Activated naive CD8-positive, alpha-beta T cell treated with anti-CD3 and anti-CD28 coated beads, Interleukin-2, amount 10 ng/mL, durations not matched to agents 7 days and 5 days (primary cell): ENCODE measurements around the gene SRRM2. TPM values are rescaled to one million over a fixed set of nuclear protein-coding genes. Genes with fewer than 3 reads are reported as not detected.

Experiments used
- ATAC-seq: fragments of 150-1000 bp; cut with Tn5 transposase; one replicate; pipeline ENCODE4 v1.10.0; 2021; ENCODE audit warnings: low read depth, moderate library complexity
- POLR2A ChIA-PET: fragments of 350-600 bp; sonication (Branson Sonifier 250); formaldehyde crosslinking; loops from one replicate; lab custom pipeline; 2021; ENCODE audit warnings: antibody characterized with exemption; lab: Charles Lee
- DNase-seq: peaks from one replicate; pipeline ENCODE4 v3.0.0; 2021
- H3K27ac Mint-ChIP-seq: one replicate; pipeline ENCODE4 v1.8.0; 2022; ENCODE audit warnings: mild to moderate bottlenecking, mixed read lengths
- H3K27me3 Mint-ChIP-seq: one replicate; pipeline ENCODE4 v1.8.0; 2022; ENCODE audit warnings: mild to moderate bottlenecking, moderate library complexity, mixed read lengths
- H3K36me3 Mint-ChIP-seq: one replicate; pipeline ENCODE4 v1.8.0; 2021; ENCODE audit warnings: mild to moderate bottlenecking, mixed read lengths
- H3K4me1 Mint-ChIP-seq: one replicate; pipeline ENCODE4 v1.8.0; 2021; ENCODE audit warnings: mixed read lengths
- H3K4me3 Mint-ChIP-seq: one replicate; pipeline ENCODE4 v1.8.0; 2022; ENCODE audit warnings: mild to moderate bottlenecking, moderate library complexity, mixed read lengths
- H3K9me3 Mint-ChIP-seq: one replicate; pipeline ENCODE4 v1.8.0; 2021; ENCODE audit warnings: mixed read lengths
- total RNA-seq, 2 experiments: library from RNA; stranded (reverse); gene quantifications; one replicate each; pipeline ENCODE4 v1.2.3, GENCODE V29; 2021

Gene SRRM2
- total RNA-seq, 2 experiments from 2014 or later, result 740 to 773 TPM

GRCh38 chr16:2749476-2749875 is 3.0 kb upstream of the SRRM2 start:
- peaks cover 34% of the 10 kb centered on the region for H3K4me1 Mint-ChIP-seq
- DNase-seq, result no peak
- peaks cover 13% of the 10 kb centered on the region for H3K36me3 Mint-ChIP-seq
- POLR2A ChIA-PET, result no interaction called here
- peaks cover 3% of the 10 kb centered on the region for H3K27me3 Mint-ChIP-seq
- ATAC-seq, result no peak
- H3K27ac Mint-ChIP-seq, result peak overlapping the region; percentile 68
- H3K4me3 Mint-ChIP-seq, result peak overlapping the region; percentile 25
- H3K9me3 Mint-ChIP-seq, result no peaks in the 10 kb centered on the region

- peak; percentile 41 for DNase-seq
- Mint-ChIP-seq H3K27me3 (no peaks in the 10 kb centered on the region), H3K27ac (peak overlapping the region; percentile 97), H3K36me3 (peaks cover 14% of the 10 kb centered on the region), H3K4me1 (peaks cover 37% of the 10 kb centered on the region), H3K9me3 (no peaks in the 10 kb centered on the region), H3K4me3 (peak overlapping the region; percentile 91)
- POLR2A ChIA-PET, result no interaction called here
- ATAC-seq, result no peak
Observed at GRCh38 chr16:2749936-2750335, 2.5 kb upstream of the SRRM2 start.

GRCh38 chr16:2751577-2752034 is 832 bp upstream of the SRRM2 start:
- POLR2A ChIA-PET, result interaction anchor here (1.1 to 3.8 kb wide), 2 partner anchors 25 to 161 kb away, joined by 3 to 52 read pairs; partner anchors contain the start of gene ELOB
- H3K36me3 Mint-ChIP-seq, result peaks cover 26% of the 10 kb centered on the region
- no peaks in the 10 kb centered on the region for H3K27me3 Mint-ChIP-seq
- peak overlapping the region; percentile 91 for H3K4me3 Mint-ChIP-seq
- peak overlapping the region; percentile 97 for H3K27ac Mint-ChIP-seq
- DNase-seq (no peak), ATAC-seq (no peak)
- peaks cover 51% of the 10 kb centered on the region for H3K4me1 Mint-ChIP-seq
- no peaks in the 10 kb centered on the region for H3K9me3 Mint-ChIP-seq

- Mint-ChIP-seq H3K27me3 (no peaks in the 10 kb centered on the region), H3K27ac (peak overlapping the region; percentile 97), H3K9me3 (no peaks in the 10 kb centered on the region), H3K4me3 (peak overlapping the region; percentile 91), H3K4me1 (peaks cover 62% of the 10 kb centered on the region), H3K36me3 (peaks cover 37% of the 10 kb centered on the region)
- peak; percentile 48 for ATAC-seq
- POLR2A ChIA-PET, result interaction anchor here (0.6 to 3.8 kb wide), 10 partner anchors 8 to 227 kb away, joined by 3 to 52 read pairs (median 4); partner anchors contain the start of genes ELOB, FLYWCH2 and PKMYT1
- DNase-seq, result no peak
Observed at GRCh38 chr16:2752850-2753732, 653 bp downstream of the SRRM2 start.

- POLR2A ChIA-PET, result interaction anchor here (0.7 to 3.8 kb wide), 7 partner anchors 9 to 130 kb away, joined by 3 to 52 read pairs (median 5); partner anchors contain the start of gene ELOB
Observed at GRCh38 chr16:2753733-2754020, 1.2 kb downstream of the SRRM2 start.

GRCh38 chr16:2755158-2755557 is 2.7 kb downstream of the SRRM2 start:
- Mint-ChIP-seq H3K27ac (peak overlapping the region; percentile 34), H3K4me1 (peaks cover 53% of the 10 kb centered on the region), H3K4me3 (peak overlapping the region; percentile 91), H3K27me3 (no peaks in the 10 kb centered on the region), H3K36me3 (peaks cover 50% of the 10 kb centered on the region), H3K9me3 (no peaks in the 10 kb centered on the region)
- POLR2A ChIA-PET, result no interaction called here
- DNase-seq, result no peak
- no peak for ATAC-seq

More at GRCh38 chr16:2753733-2754020, 1.2 kb downstream of the SRRM2 start:
- H3K36me3 Mint-ChIP-seq, result peaks cover 41% of the 10 kb centered on the region
- H3K9me3 Mint-ChIP-seq, result no peaks in the 10 kb centered on the region
- H3K4me1 Mint-ChIP-seq, result peaks cover 62% of the 10 kb centered on the region
- peak overlapping the region; percentile 91 for H3K4me3 Mint-ChIP-seq
- DNase-seq, result no peak
- no peaks in the 10 kb centered on the region for H3K27me3 Mint-ChIP-seq
- H3K27ac Mint-ChIP-seq, result peak overlapping the region; percentile 97
- ATAC-seq, result no peak

- Mint-ChIP-seq H3K27me3 (no peaks in the 10 kb centered on the region), H3K27ac (no peak overlapping the region), H3K9me3 (no peaks in the 10 kb centered on the region), H3K36me3 (peaks cover 60% of the 10 kb centered on the region), H3K4me1 (peaks cover 44% of the 10 kb centered on the region), H3K4me3 (no peak overlapping the region)
- no peak for ATAC-seq
- POLR2A ChIA-PET, result interaction anchor here (0.9 kb wide), 1 partner anchor 20 kb away, joined by 4 read pairs; the partner anchor contains the start of gene ELOB
- DNase-seq, result no peak
Observed at GRCh38 chr16:2756288-2757015, 4.0 kb downstream of the SRRM2 start.

GRCh38 chr16:2757344-2757743 is 4.9 kb downstream of the SRRM2 start:
- POLR2A ChIA-PET, result interaction anchor here (2.1 kb wide), 1 partner anchor 19 kb away, joined by 9 read pairs; the partner anchor contains the start of gene ELOB
- no peak for ATAC-seq
- Mint-ChIP-seq H3K27me3 (no peaks in the 10 kb centered on the region), H3K4me1 (peaks cover 40% of the 10 kb centered on the region), H3K27ac (peak overlapping the region; percentile 49), H3K36me3 (peaks cover 67% of the 10 kb centered on the region), H3K9me3 (no peaks in the 10 kb centered on the region), H3K4me3 (no peak overlapping the region)
- no peak for DNase-seq

GRCh38 chr16:2761472-2761871 is 9.0 kb downstream of the SRRM2 start:
- DNase-seq (no peak), ATAC-seq (no peak)
- no peaks in the 10 kb centered on the region for H3K27me3 Mint-ChIP-seq
- H3K9me3 Mint-ChIP-seq, result no peaks in the 10 kb centered on the region
- peaks cover 16% of the 10 kb centered on the region for H3K4me1 Mint-ChIP-seq
- no peak overlapping the region for H3K4me3 Mint-ChIP-seq
- POLR2A ChIA-PET, result no interaction called here
- H3K36me3 Mint-ChIP-seq, result peaks cover 68% of the 10 kb centered on the region
- no peak overlapping the region for H3K27ac Mint-ChIP-seq

GRCh38 chr16:2761886-2762583 is 9.6 kb downstream of the SRRM2 start:
- H3K4me3 Mint-ChIP-seq, result no peak overlapping the region
- peaks cover 10% of the 10 kb centered on the region for H3K4me1 Mint-ChIP-seq
- POLR2A ChIA-PET, result interaction anchor here (1.7 kb wide), 1 partner anchor 8 kb away, joined by 5 read pairs; no protein-coding TSS in a partner anchor

GRCh38 chr16:2762711-2763110 is 10.3 kb downstream of the SRRM2 start:
- POLR2A ChIA-PET, result interaction anchor here (1.7 kb wide), 1 partner anchor 9 kb away, joined by 5 read pairs; no protein-coding TSS in a partner anchor
- Mint-ChIP-seq H3K4me1 (peaks cover 6% of the 10 kb centered on the region), H3K4me3 (no peak overlapping the region), H3K27me3 (no peaks in the 10 kb centered on the region), H3K9me3 (no peaks in the 10 kb centered on the region), H3K36me3 (peaks cover 61% of the 10 kb centered on the region), H3K27ac (no peak overlapping the region)
- no peak for ATAC-seq
- DNase-seq, result no peak

More at GRCh38 chr16:2761886-2762583, 9.6 kb downstream of the SRRM2 start:
- Mint-ChIP-seq H3K27ac (no peak overlapping the region), H3K9me3 (no peaks in the 10 kb centered on the region), H3K36me3 (peaks cover 62% of the 10 kb centered on the region), H3K27me3 (no peaks in the 10 kb centered on the region)
- ATAC-seq (no peak), DNase-seq (no peak)

- Mint-ChIP-seq H3K36me3 (peaks cover 62% of the 10 kb centered on the region), H3K27ac (no peak overlapping the region), H3K4me1 (peaks cover 4% of the 10 kb centered on the region), H3K9me3 (no peaks in the 10 kb centered on the region), H3K27me3 (no peaks in the 10 kb centered on the region), H3K4me3 (no peak overlapping the region)
- POLR2A ChIA-PET, result interaction anchor here (1.7 kb wide), 1 partner anchor 9 kb away, joined by 5 read pairs; no protein-coding TSS in a partner anchor
- ATAC-seq, result no peak
- DNase-seq, result no peak
Observed at GRCh38 chr16:2763173-2763572, 10.7 kb downstream of the SRRM2 start.
